GM19043 (cell line): Measurements from ENCODE around the gene CT47A1.
"Not testable (repeated sequence)": the region's sequence is repeated elsewhere in the genome, so short reads cannot be mapped to it uniquely, and the experiment has no call there.

Experiments used
- ATAC-seq: cut with Tn5 transposase; IDR thresholded peaks from one replicate; pipeline ENCODE4 v1.9.1; 2021; ENCODE audit warnings: low read depth; ENCODE audit not compliant: unreplicated experiment

Gene CT47A1

GRCh38 chrX:120985660-120986059 lies at the start of gene CT47A1:
CT47A1 (minus strand) TSS chrX:120985760; CDS start chrX:120985529, 231 bp downstream.
- ATAC-seq, result not testable (repeated sequence)

- no peak for ATAC-seq
Observed at GRCh38 chrX:121032531-121032930, 47.0 kb upstream of the CT47A1 start.

- no peak for ATAC-seq
Observed at GRCh38 chrX:121030083-121030482, 44.5 kb upstream of the CT47A1 start.

- no peak for ATAC-seq
Observed at GRCh38 chrX:121028419-121028818, 42.9 kb upstream of the CT47A1 start.

GRCh38 chrX:121014826-121015225 lies 29.3 kb upstream of the CT47A1 start:
- ATAC-seq, result no peak

GRCh38 chrX:121013897-121014455 lies 28.4 kb upstream of the CT47A1 start:
- ATAC-seq, result no peak

- ATAC-seq, result no peak
Observed at GRCh38 chrX:121011254-121011653, 25.7 kb upstream of the CT47A1 start.

GRCh38 chrX:121010218-121010617 lies 24.7 kb upstream of the CT47A1 start:
- no peak for ATAC-seq

GRCh38 chrX:121009764-121010163 lies 24.2 kb upstream of the CT47A1 start:
- ATAC-seq, result no peak

GRCh38 chrX:121008920-121009319 lies 23.4 kb upstream of the CT47A1 start:
- no peak for ATAC-seq

GRCh38 chrX:121000589-121000988 lies 15.0 kb upstream of the CT47A1 start:
- ATAC-seq, result no peak

GRCh38 chrX:120999413-120999812 lies 13.9 kb upstream of the CT47A1 start:
- no peak for ATAC-seq

- ATAC-seq, result not testable (repeated sequence)
Observed at GRCh38 chrX:120956500-120956899, 29.1 kb downstream of the CT47A1 start, which contains the start of gene CT47A7. CT47A7 (minus strand) TSS chrX:120956600; CDS start chrX:120956345, 255 bp downstream.
